IMR-90 (cell line): ENCODE data around the gene WSB1. TPM values are rescaled to one million over a fixed set of nuclear protein-coding genes. Genes with fewer than 3 reads are reported as not detected.
A peak's percentile ranks its signal among the peaks of the same experiment; 100 is the strongest.

Experiments
- ATAC-seq: fragments of 200-7000 bp; cut with Tn5 transposase; 2 replicates; pipeline ENCODE4 v1.9.1; 2020; ENCODE audit warnings: low read depth, mild to moderate bottlenecking, moderate library complexity
- BruUV-seq: library from RNA; stranded (reverse); fragments of 400-500 nt; replicated peaks from 2 replicates; lab custom pipeline; 2021; lab: Mats Ljungman, UMichigan
- CTCF ChIA-PET: fragments of 300-600 bp; formaldehyde crosslinking; extraction: SDS; loops from one replicate; lab custom pipeline; 2021; ENCODE audit warnings: antibody characterized with exemption; lab: Yijun Ruan, JAX
- POLR2A ChIA-PET: fragments of 300-600 bp; sonication (Branson Sonifier 250); formaldehyde crosslinking; loops from one replicate; lab custom pipeline; 2022; ENCODE audit warnings: antibody characterized with exemption; ENCODE audit not compliant: unreplicated experiment; lab: Charles Lee
- DNase-seq: peaks from one replicate; pipeline ENCODE4 v3.0.0; 2013
- H2AFZ ChIP-seq: replicated peaks from 2 replicates; pipeline ENCODE3; 2013; ENCODE audit warnings: low read length, mild to moderate bottlenecking; ENCODE audit not compliant: poor library complexity
- H2AK5ac ChIP-seq: 2 replicates; pipeline ENCODE4 v1.6.1; 2013; ENCODE audit warnings: low read depth, low read length, inconsistent platforms
- H2AK9ac ChIP-seq: replicated peaks from 2 replicates; pipeline ENCODE3; 2013; ENCODE audit warnings: mild to moderate bottlenecking, low read depth, low read length, moderate library complexity; ENCODE audit not compliant: poor library complexity
- H2BK120ac ChIP-seq: 2 replicates; pipeline ENCODE4 v1.6.1; 2013; ENCODE audit warnings: low read depth, low read length, inconsistent platforms
- H2BK15ac ChIP-seq: 3 replicates; pipeline ENCODE4 v1.6.1; 2013; ENCODE audit warnings: low read depth, low read length, inconsistent platforms
- H2BK20ac ChIP-seq: 2 replicates; pipeline ENCODE4 v1.6.1; 2013; ENCODE audit warnings: low read depth, mild to moderate bottlenecking, inconsistent platforms, low read length, moderate library complexity
- H2BK5ac ChIP-seq: 2 replicates; pipeline ENCODE4 v1.6.1; 2013; ENCODE audit warnings: mild to moderate bottlenecking, low read depth, low read length, inconsistent platforms; ENCODE audit not compliant: poor library complexity, severe bottlenecking
- H3K14ac ChIP-seq: replicated peaks from 2 replicates; pipeline ENCODE4 v1.6.1; 2013; ENCODE audit warnings: low read depth, low read length, inconsistent platforms
- H3K18ac ChIP-seq: 2 replicates; pipeline ENCODE4 v1.6.1; 2013; ENCODE audit warnings: low read depth, low read length, control low read depth
- H3K23ac ChIP-seq: 2 replicates; pipeline ENCODE4 v1.6.1; 2013; ENCODE audit warnings: low read depth, low read length, inconsistent platforms
- H3K27ac ChIP-seq: 2 replicates; pipeline ENCODE4 v1.5.1; 2013; ENCODE audit warnings: mild to moderate bottlenecking, control low read depth, low read length; ENCODE audit not compliant: insufficient read depth
- H3K27me3 ChIP-seq: 2 replicates; pipeline ENCODE4 v1.6.1; 2013; ENCODE audit warnings: low read length; ENCODE audit not compliant: control insufficient read depth, insufficient read depth
- H3K36me3 ChIP-seq: 2 replicates; pipeline ENCODE4 v1.6.1; 2013; ENCODE audit warnings: low read length, mixed read lengths; ENCODE audit not compliant: control insufficient read depth, insufficient read depth
- H3K4ac ChIP-seq: 2 replicates; pipeline ENCODE4 v1.6.1; 2013; ENCODE audit warnings: low read depth, low read length, inconsistent platforms
- H3K4me1 ChIP-seq: 2 replicates; pipeline ENCODE4 v1.6.1; 2013; ENCODE audit warnings: low read length, mixed read lengths; ENCODE audit not compliant: control insufficient read depth, insufficient read depth
- H3K4me2 ChIP-seq: 2 replicates; pipeline ENCODE4 v1.6.1; 2013; ENCODE audit warnings: low read depth, mild to moderate bottlenecking, control low read depth, low read length, moderate library complexity
- H3K4me3 ChIP-seq: 2 replicates; pipeline ENCODE4 v1.5.1; 2013; ENCODE audit warnings: low read depth, mild to moderate bottlenecking, control low read depth, low read length, moderate library complexity; ENCODE audit not compliant: insufficient read depth
- H3K56ac ChIP-seq: 2 replicates; pipeline ENCODE4 v1.6.1; 2013; ENCODE audit warnings: low read length, inconsistent platforms; ENCODE audit not compliant: insufficient read depth; ENCODE audit errors: extremely low read depth
- H3K79me1 ChIP-seq, 2 experiments: 2 replicates each; pipeline ENCODE4 v1.6.1; 2013; ENCODE audit warnings: low read length in 2 of 2, inconsistent platforms in 1 of 2, low read depth in 1 of 2
- H3K9ac ChIP-seq: 2 replicates; pipeline ENCODE4 v1.6.1; 2013; ENCODE audit warnings: low read depth, low read length, control low read depth
- H3K9me1 ChIP-seq: 2 replicates; pipeline ENCODE4 v1.6.1; 2013; ENCODE audit warnings: low read length, inconsistent platforms; ENCODE audit not compliant: insufficient read depth
- H3K9me3 ChIP-seq: 2 replicates; pipeline ENCODE4 v1.6.1; 2013; ENCODE audit warnings: low read length; ENCODE audit not compliant: control insufficient read depth, insufficient read depth
- H4K20me1 ChIP-seq: 2 replicates; pipeline ENCODE4 v1.6.1; 2013; ENCODE audit warnings: low read length, inconsistent platforms; ENCODE audit not compliant: insufficient read depth
- H4K5ac ChIP-seq: 2 replicates; pipeline ENCODE4 v1.6.1; 2013; ENCODE audit warnings: mild to moderate bottlenecking, low read depth, low read length, control low read depth
- H4K8ac ChIP-seq, 2 experiments: 2 replicates each; pipeline ENCODE4 v1.6.1; 2013; ENCODE audit warnings: low read depth in 2 of 2, low read length in 2 of 2, control low read depth in 1 of 2, inconsistent platforms in 1 of 2
- H4K91ac ChIP-seq: 2 replicates; pipeline ENCODE4 v1.6.1; 2013; ENCODE audit warnings: low read depth, low read length, inconsistent platforms; ENCODE audit not compliant: insufficient read depth
- BHLHE40 ChIP-seq: fragments of 150-350 bp; IDR thresholded peaks from 2 replicates; pipeline ENCODE4 v1.6.1; 2016; ENCODE audit warnings: mild to moderate bottlenecking, low read depth, low read length
- WGBS, 2 experiments: methylation state at CpG; one replicate each; pipeline versions ENCODE4 v1.1.5 to v1.1.7; 2013; ENCODE audit warnings: missing lambda C conversion rate in 2 of 2; ENCODE audit not compliant: insufficient read length in 1 of 2; ENCODE audit errors: extremely low coverage in 2 of 2; 5-methylcytosine and 5-hydroxymethylcytosine counted together
- dilution Hi-C: fragments of 300-500 bp; cut with HindIII; formaldehyde crosslinking; loops from one replicate; pipeline ENCODE4 v1.14.3; 2018; ENCODE audit warnings: low sequenced_read_pairs; ENCODE audit not compliant: unreplicated experiment
- in situ Hi-C: fragments of 300-500 bp; cut with MboI; formaldehyde crosslinking; loops from 3 replicates; pipeline ENCODE4 v1.14.3; 2019; ENCODE audit warnings: low sequenced_read_pairs, inconsistent platforms, mixed read lengths
- intact Hi-C: fragments of 100-400 bp; cut with micrococcal nuclease; formaldehyde crosslinking; loops from 2 replicates; pipeline ENCODE4 v1.10.0; 2022
- polyA plus RNA-seq, 3 experiments: library from polyadenylated mRNA; depleted of rRNA; stranded (reverse); fragments of >200 nt; gene quantifications; 2 replicates each; pipeline ENCODE4 v1.2.3, GENCODE V29; 2012; ENCODE audit warnings: low replicate concordance in 1 of 3
- total RNA-seq: library from RNA; depleted of rRNA; stranded (reverse); fragments of >200 nt; gene quantifications from 2 replicates; pipeline ENCODE4 v1.2.3, GENCODE V29; 2012

WSB1 gene
- total and polyA plus RNA-seq, 2 of the 4 experiments (the other 2 are of a cell fraction) = 140 to 266 TPM

DNA sequence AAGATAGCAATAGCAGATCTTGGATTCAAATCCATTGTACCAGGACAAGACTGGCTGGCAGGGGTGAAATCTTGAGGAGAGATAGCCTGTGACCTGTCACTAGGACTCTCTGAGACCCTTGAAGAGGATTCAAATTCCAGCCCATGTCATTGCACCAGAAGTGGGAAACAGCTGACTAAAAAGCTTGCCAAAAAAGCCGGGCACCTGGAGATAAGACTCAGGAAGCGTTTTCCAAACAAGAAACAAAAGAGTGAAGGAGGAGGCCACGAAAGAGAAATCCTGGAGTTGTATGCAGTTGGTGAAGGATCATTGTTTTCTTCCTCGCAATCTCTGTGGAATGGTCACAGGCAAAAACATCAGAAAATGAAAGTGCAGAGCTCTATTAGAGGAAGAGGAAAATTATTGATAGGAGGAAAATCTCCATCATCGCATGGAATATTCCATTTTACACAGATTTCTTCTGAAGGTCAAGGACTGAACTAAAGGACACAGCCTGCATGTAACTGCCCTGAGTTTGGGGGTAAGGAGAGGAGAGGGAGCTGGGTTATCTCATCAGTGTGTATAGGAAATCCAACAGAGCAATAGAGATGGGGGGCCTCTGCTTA, 9.0 kb upstream of the WSB1 start:
- ChIA-PET POLR2A (interaction anchor here (0.7 kb wide), 1 partner anchor 10 kb away, joined by 4 read pairs; no protein-coding TSS in a partner anchor), CTCF (interaction anchor here (0.5 kb wide), 1 partner anchor 27 kb away, joined by 3 read pairs; no protein-coding TSS in a partner anchor)
- Histone ChIP-seq H3K14ac (no peak overlapping the region), H2AFZ (peak overlapping the region; percentile 46), H2BK120ac (no peak overlapping the region), H2BK20ac (no peak overlapping the region), H3K4me3 (no peak overlapping the region), H3K4me2 (peak overlapping the region; percentile 34; the same call in 1 of the 2 replicates), H3K27ac (no peak overlapping the region), H3K4ac (no peak overlapping the region), H2AK9ac (no peak overlapping the region), H2AK5ac (no peak overlapping the region), H3K36me3 (no peaks in the 10 kb centered on the region), H3K9ac (no peak overlapping the region), H3K56ac (no peak overlapping the region), H3K9me3 (no peaks in the 10 kb centered on the region), H2BK5ac (no peak overlapping the region), H4K8ac (no peak overlapping the region), H4K20me1 (no peaks in the 10 kb centered on the region), H3K4me1 (peaks cover 2% of the 10 kb centered on the region; the same call in 1 of the 2 replicates), H3K23ac (no peak overlapping the region), H3K27me3 (peaks cover 3% of the 10 kb centered on the region; the same call in 1 of the 2 replicates), H4K91ac (no peak overlapping the region), H3K9me1 (no peaks in the 10 kb centered on the region), H4K5ac (no peak overlapping the region), H3K79me1 (no peaks in the 10 kb centered on the region), H2BK15ac (no peak overlapping the region), H3K18ac (no peak overlapping the region)
- 40% methylated on average over 2 of the region's 5 CpGs; no CpG with 5 or more reads in 1 of the 2 experiments for WGBS, 2 experiments
- in situ Hi-C loops = no loop called here
- DNase-seq = no peak
- intact Hi-C loops = no loop called here
- no TSS peak for BruUV-seq
- TF ChIP-seq BHLHE40 = no peak
- dilution Hi-C loops = no loop called here
- no peak for ATAC-seq
